Panc1 (cell line): ENCODE results near the gene GRHL3. TPM values are rescaled to one million over a fixed set of nuclear protein-coding genes. Genes with fewer than 3 reads are reported as not detected.

Experiments used
- ATAC-seq: fragments of 200-7000 bp; cut with Tn5 transposase; 2 replicates; pipeline ENCODE4 v1.9.1; 2020; ENCODE audit warnings: mild to moderate bottlenecking, moderate library complexity
- BruUV-seq: library from RNA; stranded (reverse); fragments of 400-500 nt; replicated peaks from 2 replicates; lab custom pipeline; 2021; lab: Mats Ljungman, UMichigan
- CTCF ChIA-PET: fragments of 300-600 bp; sonication (Branson Sonifier 250); formaldehyde crosslinking; loops from one replicate; lab custom pipeline; 2022; ENCODE audit warnings: antibody characterized with exemption; lab: Charles Lee
- POLR2A ChIA-PET: fragments of 300-600 bp; sonication (Branson Sonifier 250); formaldehyde crosslinking; loops from one replicate; lab custom pipeline; 2022; ENCODE audit warnings: antibody characterized with exemption; lab: Charles Lee
- DNase-seq: peaks from one replicate; pipeline ENCODE4 v3.0.0-alpha.2; 2010; ENCODE audit warnings: low read depth, low spot score
- H3K27ac ChIP-seq: 2 replicates; pipeline ENCODE4 v1.5.1; 2011; ENCODE audit warnings: mild to moderate bottlenecking, low read length, inconsistent platforms
- H3K27me3 ChIP-seq: fragments of 200-500 bp; sonication (Bioruptor generic); 2 replicates; pipeline ENCODE4 v1.6.0; 2014; ENCODE audit warnings: low read length, inconsistent platforms; ENCODE audit not compliant: control insufficient read depth, insufficient read depth
- H3K36me3 ChIP-seq: fragments of 200-500 bp; sonication (Bioruptor generic); 2 replicates; pipeline ENCODE4 v1.5.1; 2014; ENCODE audit warnings: inconsistent platforms, mild to moderate bottlenecking, low read length, moderate library complexity; ENCODE audit not compliant: control insufficient read depth, insufficient read depth
- H3K4me1 ChIP-seq: 2 replicates; pipeline ENCODE4 v1.5.1; 2011; ENCODE audit warnings: inconsistent platforms, mild to moderate bottlenecking, low read length, moderate library complexity; ENCODE audit not compliant: control insufficient read depth, insufficient read depth
- H3K4me3 ChIP-seq, 2 experiments: 2 replicates each; pipeline ENCODE4 v1.5.1; 2011 to 2012; ENCODE audit warnings: low read depth in 2 of 2, low read length in 2 of 2, mild to moderate bottlenecking in 2 of 2, inconsistent platforms in 1 of 2, moderate library complexity in 1 of 2
- H3K9me3 ChIP-seq: fragments of 200-500 bp; sonication (Bioruptor generic); 2 replicates; pipeline ENCODE4 v1.5.1; 2014; ENCODE audit warnings: low read depth, mild to moderate bottlenecking, inconsistent platforms, low read length, moderate library complexity; ENCODE audit not compliant: control insufficient read depth, insufficient read depth
- POLR2AphosphoS5 ChIP-seq: IDR thresholded peaks from 2 replicates; pipeline ENCODE4 v1.6.1; 2012; ENCODE audit warnings: mild to moderate bottlenecking, low read depth, low read length, moderate library complexity
- REST ChIP-seq, 2 experiments: IDR thresholded peaks; 2 replicates each; pipeline ENCODE4 v1.6.1; 2011 to 2012; ENCODE audit warnings: low read depth in 2 of 2, control low read depth in 1 of 2, low read length in 1 of 2, mild to moderate bottlenecking in 1 of 2, moderate library complexity in 1 of 2; ENCODE audit not compliant: insufficient read depth in 1 of 2
- SIN3A ChIP-seq: IDR thresholded peaks from 2 replicates; pipeline ENCODE4 v1.6.1; 2012; ENCODE audit warnings: low read depth, mild to moderate bottlenecking, low read length, moderate library complexity, borderline replicate concordance; ENCODE audit not compliant: insufficient read depth
- TCF7L2 ChIP-seq: IDR thresholded peaks from 2 replicates; pipeline ENCODE4 v1.6.1; 2011; ENCODE audit warnings: mild to moderate bottlenecking, low read depth, low read length, inconsistent platforms
- in situ Hi-C: cut with HindIII; loops from 2 replicates; pipeline ENCODE4 v1.10.0; 2016; ENCODE audit warnings: low sequenced_read_pairs, low pct_unique_long_range_greater_than_20kb
- intact Hi-C: fragments of 100-400 bp; cut with micrococcal nuclease; formaldehyde crosslinking; loops from one replicate; pipeline ENCODE4 v1.10.0; 2022; ENCODE audit not compliant: unreplicated experiment
- total RNA-seq: library from RNA; stranded (reverse); gene quantifications from one replicate; pipeline ENCODE4 v1.2.1, GENCODE V29; 2021; ENCODE audit not compliant: unreplicated experiment
- TF ChIP-seq, protein P1 (sequence below): fragments of 450-650 bp; IDR thresholded peaks from 2 replicates; pipeline ENCODE4 v1.5.1; 2017; ENCODE audit warnings: mild to moderate bottlenecking

GRHL3 gene
- total RNA-seq, 1 experiment from 2014 or later: 16.7 TPM

- ChIA-PET CTCF (interaction anchor here (1.8 kb wide), 1 partner anchor 185 kb away, joined by 6 read pairs; no protein-coding TSS in a partner anchor), POLR2A (no interaction called here)
- DNase-seq: no peak
- H3K27ac ChIP-seq: peak overlapping the region; percentile 59
- ATAC-seq: no peak
- H3K27me3 ChIP-seq: no peaks in the 10 kb centered on the region
- no peaks in the 10 kb centered on the region for H3K9me3 ChIP-seq
- H3K4me3 ChIP-seq: no peak overlapping the region
- H3K36me3 ChIP-seq: no peaks in the 10 kb centered on the region
- no peaks in the 10 kb centered on the region; the same call in 1 of the 2 replicates for H3K4me1 ChIP-seq
- intact Hi-C loops (no loop called here), in situ Hi-C loops (no loop called here)
- TF ChIP-seq SIN3A: no peak
- TF ChIP-seq REST (IDR thresholded peaks at IDR 0.05; ENCODE audit: insufficient read depth in 1 of 2, low read depth in 2 of 2, low read length in 1 of 2): no peak
- TF ChIP-seq POLR2AphosphoS5: no peak
- TF ChIP-seq, protein P1, sequence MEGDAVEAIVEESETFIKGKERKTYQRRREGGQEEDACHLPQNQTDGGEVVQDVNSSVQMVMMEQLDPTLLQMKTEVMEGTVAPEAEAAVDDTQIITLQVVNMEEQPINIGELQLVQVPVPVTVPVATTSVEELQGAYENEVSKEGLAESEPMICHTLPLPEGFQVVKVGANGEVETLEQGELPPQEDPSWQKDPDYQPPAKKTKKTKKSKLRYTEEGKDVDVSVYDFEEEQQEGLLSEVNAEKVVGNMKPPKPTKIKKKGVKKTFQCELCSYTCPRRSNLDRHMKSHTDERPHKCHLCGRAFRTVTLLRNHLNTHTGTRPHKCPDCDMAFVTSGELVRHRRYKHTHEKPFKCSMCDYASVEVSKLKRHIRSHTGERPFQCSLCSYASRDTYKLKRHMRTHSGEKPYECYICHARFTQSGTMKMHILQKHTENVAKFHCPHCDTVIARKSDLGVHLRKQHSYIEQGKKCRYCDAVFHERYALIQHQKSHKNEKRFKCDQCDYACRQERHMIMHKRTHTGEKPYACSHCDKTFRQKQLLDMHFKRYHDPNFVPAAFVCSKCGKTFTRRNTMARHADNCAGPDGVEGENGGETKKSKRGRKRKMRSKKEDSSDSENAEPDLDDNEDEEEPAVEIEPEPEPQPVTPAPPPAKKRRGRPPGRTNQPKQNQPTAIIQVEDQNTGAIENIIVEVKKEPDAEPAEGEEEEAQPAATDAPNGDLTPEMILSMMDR: no peak
- BruUV-seq: no TSS peak
Measured at GRCh38 chr1:24384251-24385090, 65.3 kb downstream of the GRHL3 start.

GRCh38 chr1:24385160-24385940 is 66.2 kb downstream of the GRHL3 start:
- no peaks in the 10 kb centered on the region for H3K27me3 ChIP-seq
- intact Hi-C loops (no loop called here), in situ Hi-C loops (no loop called here)
- H3K9me3 ChIP-seq: no peaks in the 10 kb centered on the region
- H3K4me1 ChIP-seq: no peaks in the 10 kb centered on the region; the same call in 1 of the 2 replicates
- ATAC-seq: peak; percentile 40; the same call in 1 of the 2 replicates
- no peak for DNase-seq
- H3K4me3 ChIP-seq: no peak overlapping the region
- ChIA-PET POLR2A (interaction anchor here (0.6 kb wide), 1 partner anchor 20 kb away, joined by 3 read pairs; no protein-coding TSS in a partner anchor), CTCF (interaction anchor here (1.0 to 1.8 kb wide), 2 partner anchors 186 to 198 kb away, joined by 3 to 6 read pairs; no protein-coding TSS in a partner anchor)
- BruUV-seq: no TSS peak
- H3K36me3 ChIP-seq: no peaks in the 10 kb centered on the region
- peak overlapping the region; percentile 49 for H3K27ac ChIP-seq
- TF ChIP-seq, protein P1: peak; percentile 71
- no peak for TF ChIP-seq TCF7L2
